Activated CD8-positive, alpha-beta memory T cell treated with anti-CD3 and anti-CD28 coated beads, Interleukin-2, amount 50 U/mL, for 24 hours (primary cell): ENCODE results near the gene MEGF8.
"Not testable (repeated sequence)": the region's sequence is repeated elsewhere in the genome, so short reads cannot be mapped to it uniquely, and the experiment has no call there.

Experiments used
- DNase-seq: peaks from one replicate; pipeline ENCODE4 v3.0.0-alpha.2; 2020; ENCODE audit errors: extremely low read depth

MEGF8 gene

DNA sequence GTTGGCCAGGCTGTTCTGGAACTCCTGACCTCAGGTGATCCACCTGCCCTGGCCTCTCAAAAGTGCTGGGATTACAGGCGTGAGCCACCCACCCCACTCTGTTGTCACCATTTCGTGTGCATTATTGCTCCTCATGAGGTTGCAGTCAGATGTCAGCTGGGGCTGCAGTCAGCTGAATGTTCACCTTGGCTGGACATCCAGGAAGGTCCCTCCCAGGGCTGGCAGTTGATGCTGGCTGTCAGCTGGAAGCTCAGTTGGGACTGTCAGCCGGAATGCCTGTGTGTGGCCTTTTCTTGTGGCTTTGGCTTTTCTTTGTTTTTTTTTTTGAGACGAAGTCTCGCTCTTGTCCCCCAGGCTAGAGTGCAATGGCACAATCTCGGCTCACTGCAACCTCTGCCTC, 6.6 kb downstream of the MEGF8 start:
- DNase-seq = no peak

DNA sequence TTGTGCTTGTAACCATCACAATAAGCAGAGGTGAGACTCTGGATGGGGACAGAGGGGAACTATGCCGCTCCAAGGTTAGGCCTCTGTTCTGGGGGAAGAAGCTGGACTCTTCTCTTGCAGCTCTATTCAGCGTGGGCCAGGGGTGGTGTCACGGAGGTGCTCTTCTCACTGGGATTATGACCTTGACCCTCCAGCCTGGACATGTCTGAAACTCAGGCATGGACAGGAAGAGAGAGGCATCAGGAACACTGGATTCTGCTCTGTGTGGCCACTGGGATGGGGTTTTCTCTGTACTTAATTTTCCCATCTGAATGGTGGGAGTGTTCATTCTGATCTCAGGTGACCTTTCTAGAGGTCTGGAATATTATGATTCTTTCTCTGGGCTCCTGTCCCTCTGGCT, 7.6 kb downstream of the MEGF8 start:
- DNase-seq = no peak

DNA sequence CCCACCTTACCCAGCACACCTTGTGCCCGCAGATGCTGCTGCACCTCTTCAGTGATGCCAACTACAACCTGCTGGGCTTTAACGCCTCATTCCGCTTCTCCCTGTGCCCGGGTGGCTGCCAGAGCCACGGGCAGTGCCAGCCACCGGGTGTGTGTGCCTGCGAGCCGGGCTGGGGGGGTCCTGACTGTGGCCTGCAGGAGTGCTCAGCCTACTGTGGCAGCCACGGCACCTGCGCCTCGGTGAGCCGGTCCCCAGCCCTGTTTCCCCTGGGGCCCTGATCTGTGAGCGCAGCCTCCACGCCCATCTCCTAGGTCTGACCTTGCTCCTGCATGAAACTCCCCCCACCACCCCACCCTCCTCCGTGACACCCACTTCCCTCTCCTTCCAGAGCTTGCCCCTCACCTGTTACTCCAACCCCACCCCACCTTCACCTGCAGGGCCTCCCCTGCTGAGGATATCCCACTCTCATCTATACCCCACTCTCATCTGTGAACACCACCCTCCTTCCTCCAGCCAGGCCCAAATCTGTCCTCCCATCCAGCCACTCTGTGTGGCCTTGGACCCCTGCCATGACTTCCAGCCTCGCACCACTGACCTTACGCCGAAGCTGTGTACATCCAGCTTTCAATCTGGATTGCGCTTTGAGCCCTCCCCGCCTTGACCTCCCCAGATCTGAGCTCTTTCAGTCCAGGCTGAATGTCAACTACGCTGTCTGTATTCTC, 8.7 kb downstream of the MEGF8 start:
- no peak for DNase-seq

DNA sequence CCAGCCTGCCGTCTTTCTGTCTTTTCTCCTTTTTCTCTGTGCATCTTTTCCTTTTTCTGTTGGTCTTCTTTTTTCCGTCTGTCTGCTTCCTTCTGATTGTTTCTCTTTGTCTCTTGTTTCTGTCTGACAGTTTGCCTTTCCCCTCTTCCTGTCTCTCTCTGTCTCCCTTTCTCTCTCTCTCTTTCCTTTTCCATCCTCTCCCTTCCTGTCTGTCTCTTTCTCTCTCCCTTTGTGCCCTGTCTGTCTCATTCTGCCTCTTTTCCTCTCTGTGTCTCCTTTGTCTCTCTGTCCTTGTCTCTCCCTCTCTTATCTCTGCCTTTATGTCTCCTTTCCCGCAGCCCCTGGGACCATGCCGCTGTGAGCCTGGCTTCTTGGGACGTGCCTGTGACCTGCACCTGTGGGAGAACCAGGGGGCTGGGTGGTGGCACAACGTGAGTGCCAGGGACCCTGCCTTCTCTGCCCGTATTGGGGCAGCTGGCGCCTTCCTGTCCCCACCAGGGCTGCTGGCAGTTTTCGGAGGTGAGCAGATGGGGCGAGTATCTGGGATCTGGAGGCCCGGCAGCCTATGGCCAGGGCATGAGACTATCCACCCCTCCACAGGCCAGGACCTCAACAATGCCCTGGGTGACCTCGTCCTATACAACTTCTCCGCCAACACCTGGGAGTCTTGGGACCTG, 9.4 kb downstream of the MEGF8 start:
- DNase-seq = no peak

DNA sequence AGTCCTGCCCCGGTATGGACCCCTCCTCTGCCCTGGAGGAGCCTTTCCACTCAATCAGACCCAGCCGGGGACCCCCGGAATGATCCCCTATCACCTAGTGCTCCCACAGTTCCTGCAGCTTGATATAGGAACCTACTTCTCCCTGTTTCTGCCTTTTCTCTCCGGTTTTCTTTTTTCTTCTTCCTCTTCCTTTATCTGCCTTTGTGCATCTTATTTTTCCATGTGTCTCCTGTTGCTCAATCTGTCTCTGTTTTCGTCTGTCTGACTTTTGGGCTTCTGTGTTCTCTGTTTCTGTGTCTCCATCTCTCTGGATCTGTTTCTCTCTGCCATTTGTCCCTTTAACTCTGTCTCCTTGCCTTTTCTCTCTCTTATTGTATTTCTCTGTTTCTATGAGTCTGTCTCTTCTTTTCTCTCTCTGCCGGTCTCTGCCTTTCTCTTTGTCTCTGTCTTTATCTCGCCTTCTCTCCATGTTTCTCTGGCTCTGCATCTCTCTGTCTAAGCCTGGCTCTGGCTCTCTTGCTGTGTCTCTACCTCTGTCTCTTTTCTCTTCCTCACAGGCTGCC, 10.0 kb downstream of the MEGF8 start:
- DNase-seq = no peak

DNA sequence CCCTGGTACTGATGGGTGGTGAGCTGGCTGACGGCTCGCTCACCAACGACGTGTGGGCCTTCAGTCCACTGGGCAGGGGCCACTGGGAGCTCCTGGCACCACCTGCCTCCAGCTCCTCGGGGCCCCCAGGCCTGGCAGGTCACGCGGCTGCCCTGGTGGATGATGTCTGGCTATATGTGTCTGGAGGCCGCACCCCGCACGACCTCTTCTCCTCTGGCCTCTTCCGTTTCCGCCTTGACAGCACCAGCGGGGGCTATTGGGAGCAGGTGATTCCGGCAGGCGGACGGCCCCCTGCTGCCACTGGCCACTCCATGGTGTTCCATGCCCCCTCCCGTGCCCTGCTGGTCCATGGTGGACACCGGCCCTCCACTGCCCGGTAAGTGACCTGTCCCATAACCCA, 10.5 kb downstream of the MEGF8 start:
- DNase-seq = no peak

DNA sequence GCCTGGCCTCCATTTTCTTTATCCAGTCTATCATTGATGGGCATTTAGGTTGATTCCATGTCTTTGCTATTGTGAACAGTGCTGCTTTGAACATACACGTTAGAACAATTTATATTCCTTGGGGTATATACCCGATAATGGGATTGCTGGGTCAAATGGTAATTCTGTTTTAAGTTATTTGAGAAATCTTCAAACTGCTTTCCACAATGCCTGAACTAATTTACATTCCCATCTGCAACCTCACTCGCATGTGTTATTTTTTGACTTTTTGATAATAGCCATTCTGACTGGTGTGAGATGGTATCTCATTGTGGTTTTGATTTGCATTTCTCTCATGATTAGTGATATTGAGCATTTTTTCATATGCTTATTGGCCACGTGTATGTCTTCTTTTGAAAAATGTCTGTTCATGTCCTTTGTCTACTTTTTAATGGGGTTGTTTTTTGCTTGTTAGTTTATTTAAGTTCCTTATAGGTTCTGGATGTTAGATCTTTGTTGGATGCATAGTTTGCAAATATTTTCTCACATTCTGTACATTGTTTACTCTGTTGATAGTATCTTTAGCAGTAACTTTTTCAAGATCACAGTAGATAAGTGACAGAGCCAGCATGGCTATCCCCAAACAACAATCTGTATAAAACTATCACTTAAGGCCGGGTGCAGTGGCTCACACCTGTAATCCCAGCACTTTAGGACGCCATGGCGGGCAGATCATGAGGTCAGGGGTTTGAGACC, 13.9 kb downstream of the MEGF8 start:
- DNase-seq = not testable (repeated sequence)

DNA sequence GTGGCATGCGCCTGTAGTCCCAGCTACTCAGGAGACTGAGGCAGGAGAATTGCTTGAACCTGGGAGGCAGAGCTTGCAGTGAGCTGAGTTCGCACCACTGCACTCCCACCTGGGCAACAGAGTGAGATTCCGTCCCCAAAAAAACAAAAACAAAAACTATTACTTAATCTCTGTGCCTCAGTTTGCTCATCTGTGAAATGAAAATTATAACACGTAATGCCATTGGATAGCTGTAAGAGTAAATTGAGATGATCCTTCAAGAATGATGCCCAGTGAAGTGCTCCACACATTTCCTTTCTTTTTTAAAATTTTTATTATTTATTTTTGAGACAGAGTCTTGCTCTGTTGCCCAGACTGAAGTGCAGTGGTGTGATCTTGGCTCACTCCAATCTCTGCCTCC, 14.5 kb downstream of the MEGF8 start:
- not testable (repeated sequence) for DNase-seq

DNA sequence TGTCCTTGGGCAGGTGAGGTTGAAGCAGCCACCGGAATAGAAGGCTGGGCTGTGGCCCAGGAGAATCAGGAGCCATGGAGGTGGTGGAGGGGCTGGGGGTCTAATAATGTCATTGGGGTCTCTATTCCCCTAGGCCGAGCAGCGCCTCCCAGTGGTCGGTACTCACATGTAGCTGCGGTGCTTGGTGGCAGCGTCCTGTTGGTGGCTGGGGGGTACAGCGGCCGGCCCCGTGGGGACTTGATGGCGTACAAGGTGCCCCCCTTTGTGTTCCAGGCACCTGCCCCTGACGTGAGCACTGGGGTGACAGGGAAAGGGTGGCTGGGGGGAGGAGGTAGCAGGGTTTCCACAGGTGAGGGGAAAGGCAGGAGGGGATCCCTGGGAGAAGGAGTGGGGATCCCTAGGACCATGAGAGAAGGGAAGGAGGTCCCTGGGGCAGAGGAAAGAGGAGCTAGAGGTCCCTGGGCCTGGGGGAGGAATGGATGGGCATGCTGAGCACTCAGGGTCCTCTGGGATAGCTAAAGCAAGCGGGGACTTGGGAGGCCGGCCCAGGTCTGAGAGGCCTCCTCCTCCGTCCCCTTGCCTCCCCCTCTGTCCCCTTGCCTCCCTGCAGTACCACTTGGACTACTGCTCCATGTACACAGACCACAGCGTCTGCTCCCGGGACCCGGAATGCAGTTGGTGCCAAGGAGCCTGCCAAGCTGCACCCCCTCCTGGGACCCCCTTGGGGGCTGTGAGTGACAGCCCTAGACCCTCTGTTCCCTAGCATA, 18.1 kb downstream of the MEGF8 start:
- DNase-seq = no peak

DNA sequence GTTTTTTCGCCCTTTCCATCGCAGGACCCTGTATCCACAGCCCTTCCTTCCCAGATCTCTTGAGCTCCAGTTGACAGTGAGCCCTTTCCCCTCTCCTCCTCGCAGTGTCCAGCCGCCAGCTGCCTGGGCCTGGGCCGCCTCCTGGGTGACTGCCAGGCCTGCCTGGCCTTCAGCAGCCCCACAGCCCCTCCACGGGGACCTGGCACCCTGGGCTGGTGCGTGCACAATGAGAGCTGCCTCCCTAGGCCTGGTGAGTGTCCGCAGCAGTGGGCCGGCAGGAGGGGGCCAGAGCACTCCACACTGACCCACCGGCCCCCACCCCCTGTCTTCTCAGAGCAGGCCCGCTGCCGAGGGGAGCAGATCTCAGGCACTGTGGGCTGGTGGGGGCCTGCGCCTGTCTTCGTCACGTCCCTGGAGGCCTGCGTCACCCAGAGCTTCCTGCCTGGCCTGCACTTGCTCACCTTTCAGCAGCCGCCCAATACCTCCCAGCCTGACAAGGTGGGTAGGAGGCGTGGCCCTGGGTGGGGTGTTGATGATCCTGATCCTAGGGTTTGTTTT, 19.0 kb downstream of the MEGF8 start:
- DNase-seq = no peak

DNA sequence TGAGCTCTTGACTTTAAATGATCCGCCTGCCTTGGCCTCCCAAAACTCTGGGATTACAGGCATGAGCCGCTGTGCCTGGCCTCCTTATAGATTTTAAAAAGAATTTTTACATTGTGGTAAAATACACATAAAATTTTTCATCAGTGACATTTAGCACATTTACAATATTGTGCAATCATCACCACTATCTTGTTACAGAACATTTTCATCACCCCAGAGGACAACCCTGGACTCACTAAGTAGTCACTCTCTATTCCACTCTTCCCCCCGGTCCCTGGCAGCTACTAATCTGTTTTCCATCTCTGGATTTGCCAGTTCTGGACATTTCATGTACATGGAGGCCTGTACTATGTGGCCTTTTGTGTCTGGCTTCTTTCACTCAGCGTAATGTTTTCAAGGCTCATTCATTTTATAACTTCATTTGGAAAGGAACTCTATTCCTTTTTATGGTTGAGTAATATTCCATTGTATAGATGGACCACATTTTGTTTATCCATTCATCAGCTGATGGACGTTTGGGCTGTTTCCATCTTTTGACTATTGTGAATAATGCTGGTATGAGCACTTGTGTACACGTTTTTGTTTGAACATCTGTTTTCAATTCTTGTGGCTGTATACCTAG, 19.9 kb downstream of the MEGF8 start:
- DNase-seq = no peak

DNA sequence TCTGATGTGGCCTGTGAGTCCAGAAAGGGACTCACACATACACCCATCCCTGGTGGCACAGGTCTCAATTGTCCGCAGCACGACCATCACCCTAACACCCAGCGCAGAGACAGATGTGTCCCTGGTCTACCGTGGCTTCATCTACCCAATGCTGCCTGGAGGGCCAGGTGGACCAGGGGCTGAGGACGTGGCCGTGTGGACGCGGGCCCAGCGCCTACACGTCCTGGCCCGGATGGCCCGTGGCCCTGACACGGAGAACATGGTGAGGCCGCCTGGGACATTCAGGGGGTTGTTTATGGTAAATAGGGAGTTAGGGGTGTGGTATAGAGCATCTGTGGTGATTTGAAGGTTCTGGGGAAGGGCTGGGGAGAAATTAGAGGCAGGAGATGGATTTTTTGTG, 22.8 kb downstream of the MEGF8 start:
- no peak for DNase-seq

DNA sequence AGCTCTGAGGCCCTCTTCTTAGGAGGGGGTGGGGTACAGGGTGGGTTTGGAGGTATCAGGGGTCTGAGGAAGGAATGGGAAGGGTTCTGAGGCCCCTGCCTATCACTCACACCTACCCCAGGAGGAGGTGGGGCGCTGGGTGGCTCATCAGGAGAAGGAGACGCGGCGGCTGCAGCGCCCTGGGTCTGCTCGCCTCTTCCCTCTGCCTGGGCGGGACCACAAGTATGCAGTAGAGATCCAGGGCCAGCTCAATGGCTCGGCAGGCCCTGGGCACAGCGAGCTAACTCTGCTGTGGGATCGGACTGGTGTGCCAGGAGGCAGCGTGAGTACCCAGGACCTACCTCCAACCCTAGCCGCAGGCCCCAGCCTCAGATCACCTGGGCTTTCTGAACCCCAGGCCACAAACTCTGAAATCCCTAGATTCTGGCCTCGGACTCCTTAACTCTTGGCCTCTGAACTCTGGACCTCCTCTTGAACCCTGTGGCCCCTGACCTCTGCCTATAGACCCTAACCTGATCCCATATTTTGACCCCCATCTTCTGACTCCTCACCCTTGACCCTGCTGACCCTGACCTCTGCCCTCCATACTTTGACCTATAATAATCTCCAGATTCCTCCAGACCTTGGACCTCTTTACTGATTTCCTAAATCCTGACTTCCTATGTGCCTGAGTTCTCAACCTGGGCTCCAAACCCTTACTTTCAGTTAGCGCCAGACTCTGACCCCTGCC, 24.1 kb downstream of the MEGF8 start:
- DNase-seq = no peak

DNA sequence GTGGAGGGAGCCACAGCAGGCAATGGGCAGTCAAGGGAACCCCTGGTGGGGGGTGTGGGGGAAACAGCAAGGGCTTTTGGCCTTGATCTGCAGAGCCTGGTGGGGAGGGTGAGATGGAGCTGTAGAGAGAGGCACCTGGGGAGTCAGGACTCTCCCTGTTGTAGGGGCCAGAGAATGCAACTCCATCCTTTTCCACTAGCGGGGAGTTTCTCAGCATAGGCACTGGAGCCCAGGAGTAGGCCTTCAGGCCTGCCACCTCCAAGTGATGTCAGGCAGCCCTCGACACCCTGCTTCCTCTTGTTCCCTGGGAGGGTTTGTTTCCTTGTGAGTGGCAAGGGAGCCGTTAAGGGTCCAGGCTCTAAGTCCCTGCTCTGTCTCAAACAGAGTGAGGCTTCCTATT, 25.0 kb downstream of the MEGF8 start:
- no peak for DNase-seq

DNA sequence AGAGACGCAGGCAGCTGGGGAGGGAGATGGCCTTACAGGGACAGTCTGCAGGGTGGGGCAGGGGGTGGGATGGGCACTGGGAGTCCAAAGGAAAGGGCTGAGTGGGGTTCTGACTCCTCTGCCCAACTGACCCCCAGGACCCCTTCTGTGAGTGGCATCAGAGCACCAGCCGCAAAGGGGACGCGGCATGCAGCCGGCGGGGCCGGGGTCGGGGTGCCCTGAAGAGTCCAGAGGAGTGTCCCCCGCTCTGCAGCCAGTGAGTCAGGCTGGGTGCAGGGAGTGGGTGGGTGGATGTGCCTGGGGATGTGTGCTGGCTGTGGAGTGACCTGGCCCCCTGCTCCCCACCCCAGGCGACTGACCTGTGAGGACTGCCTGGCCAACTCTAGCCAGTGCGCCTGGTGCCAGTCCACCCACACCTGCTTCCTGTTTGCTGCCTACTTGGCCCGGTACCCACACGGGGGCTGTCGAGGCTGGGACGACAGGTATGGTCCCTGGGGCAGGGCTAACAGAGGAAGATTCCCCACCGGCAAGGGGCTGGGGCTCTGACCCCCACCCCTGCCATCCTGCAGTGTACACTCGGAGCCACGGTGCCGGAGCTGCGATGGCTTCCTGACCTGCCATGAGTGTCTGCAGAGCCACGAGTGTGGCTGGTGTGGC, 25.8 kb downstream of the MEGF8 start:
- no peak for DNase-seq

DNA sequence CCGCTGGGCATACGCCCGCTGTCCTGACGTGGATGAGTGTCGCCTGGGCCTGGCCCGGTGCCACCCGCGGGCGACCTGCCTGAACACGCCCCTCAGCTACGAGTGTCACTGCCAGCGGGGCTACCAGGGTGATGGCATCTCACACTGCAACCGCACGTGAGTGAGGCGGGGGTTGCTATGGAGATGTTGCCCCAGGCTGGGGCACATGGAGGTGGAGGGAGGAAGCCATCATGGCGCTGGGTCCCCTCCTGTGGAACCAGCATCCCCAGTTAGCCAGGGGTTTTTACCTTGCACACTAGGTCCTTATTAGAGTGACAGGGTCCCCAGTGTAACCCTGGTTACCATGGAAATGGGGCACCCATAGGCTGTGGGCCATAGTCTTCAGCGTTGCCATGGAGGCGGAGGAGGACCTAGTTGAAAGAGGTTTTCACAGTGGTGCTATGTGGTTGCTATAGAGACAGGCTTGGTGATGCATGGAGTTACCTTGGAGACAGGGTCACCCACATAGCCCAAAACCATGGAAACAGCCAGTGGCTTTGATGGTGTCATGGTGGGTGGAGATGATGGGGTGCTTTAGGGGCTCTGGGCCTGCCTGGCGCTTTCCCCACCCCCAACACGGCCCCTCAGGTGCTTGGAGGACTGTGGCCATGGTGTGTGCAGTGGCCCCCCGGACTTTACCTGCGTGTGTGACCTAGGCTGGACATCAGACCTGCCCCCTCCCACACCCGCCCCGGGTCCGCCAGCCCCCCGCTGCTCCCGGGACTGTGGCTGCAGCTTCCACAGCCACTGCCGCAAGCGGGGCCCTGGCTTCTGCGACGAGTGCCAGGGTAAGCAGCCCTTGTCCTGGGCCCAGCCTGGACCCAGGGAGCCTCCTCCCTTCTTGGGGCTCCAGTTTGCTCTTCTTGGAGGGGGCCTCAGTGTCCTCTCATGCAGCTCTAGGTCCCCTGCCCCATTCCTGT, 27.1 kb downstream of the MEGF8 start:
- DNase-seq = no peak

DNA sequence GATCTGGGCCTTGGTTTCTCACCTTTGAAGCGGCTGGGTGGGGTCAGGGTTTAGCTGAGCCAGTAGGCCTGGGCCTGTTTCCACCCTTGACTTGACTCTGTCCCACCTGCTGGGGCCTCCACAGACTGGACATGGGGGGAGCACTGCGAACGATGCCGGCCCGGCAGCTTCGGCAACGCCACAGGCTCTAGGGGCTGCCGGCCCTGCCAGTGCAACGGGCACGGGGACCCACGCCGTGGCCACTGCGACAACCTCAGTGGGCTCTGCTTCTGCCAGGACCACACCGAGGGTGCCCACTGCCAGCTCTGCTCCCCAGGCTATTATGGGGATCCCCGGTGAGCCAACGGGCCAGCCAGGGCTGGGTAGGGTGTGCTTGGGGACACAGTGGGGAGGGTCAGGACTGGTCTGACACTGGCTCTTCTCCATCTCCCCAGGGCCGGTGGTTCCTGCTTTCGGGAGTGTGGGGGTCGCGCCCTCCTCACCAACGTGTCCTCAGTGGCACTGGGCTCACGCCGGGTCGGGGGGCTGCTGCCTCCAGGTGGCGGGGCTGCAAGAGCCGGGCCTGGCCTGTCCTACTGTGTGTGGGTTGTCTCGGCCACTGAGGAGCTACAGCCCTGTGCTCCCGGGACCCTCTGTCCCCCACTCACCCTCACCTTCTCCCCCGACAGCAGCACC, 28.0 kb downstream of the MEGF8 start:
- DNase-seq = no peak

DNA sequence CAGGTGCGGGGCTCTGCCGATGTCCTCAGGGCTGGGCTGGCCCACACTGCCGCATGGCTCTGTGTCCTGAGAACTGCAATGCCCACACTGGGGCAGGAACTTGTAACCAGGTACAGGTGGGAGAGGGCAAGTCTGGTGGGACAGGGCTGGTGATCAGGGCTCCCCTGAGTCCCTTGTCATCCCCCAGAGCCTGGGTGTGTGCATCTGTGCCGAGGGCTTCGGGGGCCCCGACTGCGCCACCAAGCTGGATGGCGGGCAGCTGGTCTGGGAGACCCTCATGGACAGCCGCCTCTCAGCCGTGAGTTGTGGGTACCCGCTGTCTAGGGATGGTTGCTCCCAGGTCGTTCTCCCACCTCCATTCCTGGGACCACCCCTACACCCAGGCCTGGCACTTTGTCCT, 30.5 kb downstream of the MEGF8 start:
- no peak for DNase-seq
